ENCODE data around the gene ETF1.

DNA sequence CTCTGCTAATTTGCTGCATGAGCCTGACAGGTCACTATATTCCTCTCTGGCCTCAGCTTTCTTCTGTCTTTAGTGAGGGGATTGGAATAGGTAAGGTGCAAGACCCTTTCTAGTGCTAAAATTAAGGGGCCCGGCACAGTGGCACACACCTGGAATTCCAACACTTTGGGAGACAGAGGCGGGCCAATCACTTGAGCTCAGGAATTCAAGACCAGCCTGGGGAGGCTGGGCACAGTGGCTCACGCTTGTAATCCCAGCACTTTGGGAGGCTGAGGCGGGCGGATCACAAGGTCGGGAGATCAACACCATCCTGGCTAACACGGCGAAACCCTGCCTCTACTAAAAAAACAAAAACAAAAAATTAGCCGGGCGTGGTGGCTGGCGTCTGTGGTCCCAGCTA lies 40.5 kb downstream of the ETF1 start:
- TF ChIP-seq CTCF (IDR thresholded peaks at IDR 0.05; ENCODE audit: low read depth, low read length) (no peak), POLR2A (IDR thresholded peaks at IDR 0.05; ENCODE audit: extremely low read depth, insufficient read length) (no peak), MYC (IDR thresholded peaks at IDR 0.05; ENCODE audit: low read depth, low read length) (no peak)

All from NB4 (cell line).